GM21786 (cell line): ENCODE measurements around the gene RHBDL1.

Experiments used
- ATAC-seq: cut with Tn5 transposase; IDR thresholded peaks from one replicate; pipeline ENCODE4 v1.9.1; 2021; ENCODE audit not compliant: unreplicated experiment

RHBDL1 gene

GRCh38 chr16:674968-675883 is at the start of gene RHBDL1:
Gene RHBDL1, plus strand, starts transcription at chr16:675671. Its CDS starts 120 bp downstream, at chr16:675791.
- ATAC-seq, result no peak

- ATAC-seq, result no peak
Measured at GRCh38 chr16:625977-626765, 49.3 kb upstream of the RHBDL1 start.

- no peak for ATAC-seq
Measured at GRCh38 chr16:626787-627453, 48.6 kb upstream of the RHBDL1 start.

- ATAC-seq, result no peak
Measured at GRCh38 chr16:627454-628239, 47.8 kb upstream of the RHBDL1 start.

GRCh38 chr16:628321-629061 is 47.0 kb upstream of the RHBDL1 start:
- no peak for ATAC-seq

- no peak for ATAC-seq
Measured at GRCh38 chr16:629185-629832, 46.2 kb upstream of the RHBDL1 start.

- no peak for ATAC-seq
Measured at GRCh38 chr16:629833-630248, 45.6 kb upstream of the RHBDL1 start.

- no peak for ATAC-seq
Measured at GRCh38 chr16:630249-630814, 45.1 kb upstream of the RHBDL1 start.

GRCh38 chr16:630815-631405 is 44.6 kb upstream of the RHBDL1 start, which contains the start of gene WFIKKN1:
Gene WFIKKN1, plus strand, starts transcription at chr16:630985. Its CDS starts 269 bp downstream, at chr16:631254.
- ATAC-seq, result no peak

GRCh38 chr16:631808-632358 is 43.6 kb upstream of the RHBDL1 start:
- ATAC-seq, result no peak

GRCh38 chr16:632486-633335 is 42.8 kb upstream of the RHBDL1 start:
- ATAC-seq, result no peak

- ATAC-seq, result no peak
Measured at GRCh38 chr16:633336-634050, 42.0 kb upstream of the RHBDL1 start.

- no peak for ATAC-seq
Measured at GRCh38 chr16:634051-634670, 41.3 kb upstream of the RHBDL1 start.

- ATAC-seq, result no peak
Measured at GRCh38 chr16:634996-635395, 40.5 kb upstream of the RHBDL1 start.

- ATAC-seq, result peak; percentile 6
Measured at GRCh38 chr16:635573-636205, 39.8 kb upstream of the RHBDL1 start.
